GM19023 (cell line): ENCODE measurements around the gene PHAF1.

Experiments
- ATAC-seq: cut with Tn5 transposase; IDR thresholded peaks from one replicate; pipeline ENCODE4 v1.9.1; 2021; ENCODE audit warnings: mild to moderate bottlenecking, moderate library complexity; ENCODE audit not compliant: unreplicated experiment

The PHAF1 gene

GRCh38 chr16:67177743-67178699 lies 68.3 kb downstream of the PHAF1 start:
- ATAC-seq = no peak

- ATAC-seq = no peak
Measured at GRCh38 chr16:67179421-67180080, 69.8 kb downstream of the PHAF1 start.

- ATAC-seq = no peak
Measured at GRCh38 chr16:67180166-67180565, 70.4 kb downstream of the PHAF1 start.

- no peak for ATAC-seq
Measured at GRCh38 chr16:67181346-67181745, 71.6 kb downstream of the PHAF1 start.

- no peak for ATAC-seq
Measured at GRCh38 chr16:67182288-67182687, 72.5 kb downstream of the PHAF1 start.

- no peak for ATAC-seq
Measured at GRCh38 chr16:67183284-67183626, 73.5 kb downstream of the PHAF1 start.

GRCh38 chr16:67183627-67184452 lies 74.1 kb downstream of the PHAF1 start, which contains the start of gene MATCAP1:
Gene MATCAP1 (minus strand): TSS chr16:67183963. CDS start chr16:67180610, 3,353 bp downstream.
- peak; percentile 95 for ATAC-seq

GRCh38 chr16:67184453-67184994 lies 74.8 kb downstream of the PHAF1 start:
- no peak for ATAC-seq

- no peak for ATAC-seq
Measured at GRCh38 chr16:67184995-67185650, 75.4 kb downstream of the PHAF1 start.

GRCh38 chr16:67185651-67186134 lies 76.0 kb downstream of the PHAF1 start:
- no peak for ATAC-seq

- no peak for ATAC-seq
Measured at GRCh38 chr16:67186550-67186950, 76.8 kb downstream of the PHAF1 start.

GRCh38 chr16:67187175-67187890 lies 77.6 kb downstream of the PHAF1 start:
- no peak for ATAC-seq

- ATAC-seq = no peak
Measured at GRCh38 chr16:67188323-67188722, 78.6 kb downstream of the PHAF1 start.

- ATAC-seq = no peak
Measured at GRCh38 chr16:67188798-67189197, 79.1 kb downstream of the PHAF1 start.

- no peak for ATAC-seq
Measured at GRCh38 chr16:67190041-67190440, 80.3 kb downstream of the PHAF1 start, which contains the start of gene EXOC3L1. Gene EXOC3L1 (minus strand): TSS chr16:67190136. CDS start chr16:67189676, 460 bp downstream.

- ATAC-seq = no peak
Measured at GRCh38 chr16:67190448-67191399, 81.0 kb downstream of the PHAF1 start.

GRCh38 chr16:67191411-67191994 lies 81.8 kb downstream of the PHAF1 start:
- ATAC-seq = no peak
